Astrocyte of the spinal cord (primary cell): Measurements from ENCODE around the gene GNAQ.

Experiments used
- DNase-seq: peaks from one replicate; pipeline ENCODE4 v3.0.0; 2011; ENCODE audit warnings: low read depth, low spot score
- H3K4me3 ChIP-seq: 2 replicates; pipeline ENCODE4 v1.5.1; 2011; ENCODE audit warnings: low read depth, mild to moderate bottlenecking, low read length, moderate library complexity
- CTCF ChIP-seq: IDR thresholded peaks from 2 replicates; pipeline ENCODE4 v1.5.1; 2012; ENCODE audit warnings: low read depth, mild to moderate bottlenecking, low read length, inconsistent platforms
- in situ Hi-C: cut with HindIII; loops from 2 replicates; pipeline ENCODE4 v1.10.0; 2017; ENCODE audit warnings: low sequenced_read_pairs

The GNAQ gene

GRCh38 chr9:77679088-77679487, 352.5 kb downstream of the GNAQ start:
- no peak for TF ChIP-seq CTCF
- no peak for DNase-seq
- in situ Hi-C loops: no loop called here
- H3K4me3 ChIP-seq: no peak overlapping the region

- in situ Hi-C loops: no loop called here
- DNase-seq: no peak
- no peak for TF ChIP-seq CTCF
- no peak overlapping the region for H3K4me3 ChIP-seq
Measured at GRCh38 chr9:77677957-77678535, 353.6 kb downstream of the GNAQ start.

DNA sequence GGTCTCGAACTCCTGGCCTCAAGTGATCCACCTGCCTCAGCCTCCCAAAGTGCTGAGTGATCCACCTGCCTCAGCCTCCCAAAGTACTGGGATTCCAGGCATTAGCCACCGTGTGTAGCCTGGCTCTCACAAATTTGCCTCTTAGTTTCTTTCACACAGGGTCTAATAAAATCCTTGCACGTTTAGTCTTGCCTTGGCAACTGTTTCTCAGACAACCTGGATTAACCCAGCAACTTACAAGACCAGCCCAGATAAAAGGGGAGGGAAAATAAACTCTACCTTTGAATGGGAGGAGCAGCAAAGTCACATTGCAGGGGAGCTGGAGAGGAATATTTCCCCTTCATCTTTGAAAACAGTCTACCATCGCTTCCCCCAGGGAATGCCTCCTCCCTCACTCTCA, 354.2 kb downstream of the GNAQ start:
- DNase-seq: no peak
- in situ Hi-C loops: no loop called here
- H3K4me3 ChIP-seq: no peak overlapping the region
- no peak for TF ChIP-seq CTCF

DNA sequence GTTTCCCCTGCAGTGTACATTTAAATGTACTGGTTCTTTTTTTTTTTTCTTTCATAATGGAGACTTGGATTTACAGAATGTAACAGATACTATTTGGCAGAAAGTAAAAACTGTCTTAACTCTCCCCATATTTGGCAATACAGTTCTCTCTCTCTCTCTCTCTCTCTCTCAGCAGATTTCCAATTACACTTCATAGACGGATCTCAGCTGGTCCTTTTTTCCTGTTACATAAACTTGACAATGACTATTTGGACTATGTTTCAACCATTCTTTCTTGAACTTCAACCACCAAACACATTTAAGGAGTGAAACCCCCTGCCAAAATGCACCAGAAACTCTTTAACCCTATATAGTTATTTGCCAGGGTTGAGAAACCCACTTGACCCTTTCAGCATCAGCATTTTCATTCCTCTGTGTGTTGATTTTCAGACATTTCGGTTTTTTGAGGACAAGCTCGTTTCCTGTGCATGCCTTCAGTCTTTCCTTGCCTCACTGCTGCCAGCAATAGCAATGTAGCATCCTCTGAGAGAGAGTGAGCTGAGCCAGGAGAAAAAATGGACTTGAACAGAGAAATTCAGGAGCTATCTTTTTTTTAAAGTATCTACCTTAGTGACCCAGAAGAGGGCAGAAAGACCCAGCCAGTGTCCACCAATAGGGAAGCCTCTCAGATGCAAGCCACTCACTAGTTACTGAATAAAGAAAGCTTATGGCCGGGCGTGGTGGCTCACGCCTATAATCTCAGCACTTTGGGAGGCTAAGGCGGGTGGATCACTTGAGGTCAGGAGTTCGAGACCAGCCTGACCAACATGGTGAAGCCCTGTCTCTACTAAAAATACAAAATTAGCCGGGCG, 357.4 kb downstream of the GNAQ start:
- no peak overlapping the region for H3K4me3 ChIP-seq
- DNase-seq: no peak
- in situ Hi-C loops: no loop called here
- no peak for TF ChIP-seq CTCF

DNA sequence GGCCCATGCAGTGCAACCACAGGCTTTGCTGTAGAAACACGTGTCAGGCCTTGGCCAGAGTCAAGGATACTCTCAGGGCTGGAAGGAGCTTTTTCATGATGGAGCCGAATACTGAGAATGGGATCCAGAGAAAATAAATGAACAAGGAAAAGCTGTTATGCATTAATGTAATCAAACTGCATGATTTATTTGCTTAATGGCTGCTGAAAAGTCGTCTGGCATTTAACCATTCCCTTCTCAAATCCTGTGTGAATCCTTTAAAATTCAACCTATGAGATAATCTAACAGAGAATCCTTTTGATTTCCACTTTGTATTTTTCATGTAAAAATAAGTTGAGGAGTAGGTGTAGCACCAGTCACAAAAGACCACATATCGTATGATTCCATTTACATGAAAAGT, 359.4 kb downstream of the GNAQ start:
- TF ChIP-seq CTCF: no peak
- no peak for DNase-seq
- in situ Hi-C loops: no loop called here
- no peak overlapping the region for H3K4me3 ChIP-seq

GRCh38 chr9:77667151-77667550, 364.5 kb downstream of the GNAQ start:
- no peak for TF ChIP-seq CTCF
- in situ Hi-C loops: no loop called here
- H3K4me3 ChIP-seq: no peak overlapping the region
- DNase-seq: no peak
